ENCODE data around the gene LRRFIP2. TPM values are rescaled to one million over a fixed set of nuclear protein-coding genes. Genes with fewer than 3 reads are reported as not detected.

LRRFIP2 gene
- total RNA-seq, 1 donor from 2014 or later = 36.7 TPM

GRCh38 chr3:37082317-37082716, 92.1 kb downstream of the LRRFIP2 start:
- DNase-seq (ENCODE audit: low spot score) = no peak
- Histone ChIP-seq H3K36me3 (peaks cover 5% of the 10 kb centered on the region), H3K9ac (no peak overlapping the region), H3K9me3 (ENCODE audit: low read depth) (no peaks in the 10 kb centered on the region), H3F3A (ENCODE audit: low read depth) (no peaks in the 10 kb centered on the region), H3K27ac (no peak overlapping the region), H3K4me1 (no peaks in the 10 kb centered on the region), H3K27me3 (no peaks in the 10 kb centered on the region), H3K4me2 (no peak overlapping the region), H3K4me3 (no peak overlapping the region), H4K20me1 (ENCODE audit: low read depth) (no peaks in the 10 kb centered on the region), H2AFZ (replicated peaks) (no peak overlapping the region), H3K79me2 (ENCODE audit: low read depth) (no peaks in the 10 kb centered on the region)
- TF ChIP-seq EZH2phosphoT487 (IDR thresholded peaks at IDR 0.05) (no peak), CTCF (IDR thresholded peaks at IDR 0.05) (no peak), EZH2 (IDR thresholded peaks at IDR 0.05) (no peak)
- H3K4me1 Mint-ChIP-seq = no peaks in the 10 kb centered on the region
- H3K9me3 Mint-ChIP-seq = no peaks in the 10 kb centered on the region
- H3K27ac Mint-ChIP-seq = no peak overlapping the region
- no peaks in the 10 kb centered on the region for H3K27me3 Mint-ChIP-seq (ENCODE audit: insufficient read depth, low read depth)
- H3K4me3 Mint-ChIP-seq = no peak overlapping the region
- peaks cover 18% of the 10 kb centered on the region for H3K36me3 Mint-ChIP-seq

DNA sequence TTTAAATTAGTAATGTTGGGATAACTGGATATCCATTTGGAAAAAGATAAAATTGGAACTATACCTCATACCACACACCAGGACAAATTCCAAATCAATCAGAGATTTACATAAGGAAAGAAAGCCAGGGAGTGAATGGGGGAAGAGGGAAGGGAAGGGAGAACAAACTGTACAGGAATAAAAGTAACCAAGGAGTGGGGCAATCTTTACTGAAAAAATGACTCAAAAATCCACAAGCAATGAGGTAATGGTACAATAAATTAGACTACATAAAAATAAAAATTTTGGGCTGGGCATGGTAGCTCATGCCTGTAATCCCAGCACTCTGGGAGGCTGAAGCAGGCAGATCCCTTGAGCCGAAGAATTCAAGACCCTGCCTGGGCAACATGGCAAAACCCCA, 98.4 kb downstream of the LRRFIP2 start:
- Histone ChIP-seq H3F3A (ENCODE audit: low read depth) (no peaks in the 10 kb centered on the region), H3K79me2 (ENCODE audit: low read depth) (no peaks in the 10 kb centered on the region), H3K9ac (no peak overlapping the region), H3K4me2 (no peak overlapping the region), H3K9me3 (ENCODE audit: low read depth) (no peaks in the 10 kb centered on the region), H3K36me3 (peaks cover 5% of the 10 kb centered on the region), H3K27me3 (no peaks in the 10 kb centered on the region), H3K4me1 (no peaks in the 10 kb centered on the region), H4K20me1 (ENCODE audit: low read depth) (no peaks in the 10 kb centered on the region), H3K27ac (no peak overlapping the region), H3K4me3 (no peak overlapping the region), H2AFZ (replicated peaks) (no peak overlapping the region)
- H3K27ac Mint-ChIP-seq = no peak overlapping the region
- H3K27me3 Mint-ChIP-seq (ENCODE audit: insufficient read depth, low read depth) = no peaks in the 10 kb centered on the region
- H3K4me3 Mint-ChIP-seq = no peak overlapping the region
- no peak for DNase-seq (ENCODE audit: low spot score)
- TF ChIP-seq CTCF (IDR thresholded peaks at IDR 0.05) (no peak), EZH2phosphoT487 (IDR thresholded peaks at IDR 0.05) (no peak), EZH2 (IDR thresholded peaks at IDR 0.05) (no peak)
- H3K4me1 Mint-ChIP-seq = no peaks in the 10 kb centered on the region
- H3K36me3 Mint-ChIP-seq = peaks cover 24% of the 10 kb centered on the region
- no peaks in the 10 kb centered on the region for H3K9me3 Mint-ChIP-seq

DNA sequence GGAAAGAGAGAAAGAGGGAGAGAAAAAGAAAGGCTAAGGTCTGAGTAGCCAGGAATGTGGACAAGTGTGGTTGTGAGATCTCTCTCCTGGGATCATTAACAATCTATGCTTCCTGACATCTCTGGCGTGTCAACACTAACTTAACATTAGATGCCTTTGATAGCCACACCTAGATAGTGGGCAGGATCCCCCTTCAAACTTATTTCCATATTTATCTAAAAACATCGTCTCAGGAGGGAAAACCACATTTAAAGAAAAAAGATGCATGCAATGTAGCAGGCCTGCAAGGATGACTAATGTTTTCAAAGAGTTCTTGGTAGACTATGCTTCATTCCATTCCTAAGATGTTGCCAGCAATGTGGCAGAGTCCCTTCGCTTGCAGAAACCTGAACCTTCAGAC, 100.2 kb downstream of the LRRFIP2 start:
- Histone ChIP-seq H3K9ac (no peak overlapping the region), H3K9me3 (ENCODE audit: low read depth) (no peaks in the 10 kb centered on the region), H2AFZ (replicated peaks) (no peak overlapping the region), H3K4me1 (no peaks in the 10 kb centered on the region), H3K36me3 (peaks cover 5% of the 10 kb centered on the region), H3F3A (ENCODE audit: low read depth) (no peaks in the 10 kb centered on the region), H4K20me1 (ENCODE audit: low read depth) (no peaks in the 10 kb centered on the region), H3K4me3 (no peak overlapping the region), H3K27me3 (no peaks in the 10 kb centered on the region), H3K4me2 (no peak overlapping the region), H3K79me2 (ENCODE audit: low read depth) (no peaks in the 10 kb centered on the region), H3K27ac (no peak overlapping the region)
- H3K27me3 Mint-ChIP-seq (ENCODE audit: insufficient read depth, low read depth) = no peaks in the 10 kb centered on the region
- H3K9me3 Mint-ChIP-seq = no peaks in the 10 kb centered on the region
- no peak overlapping the region for H3K27ac Mint-ChIP-seq
- TF ChIP-seq EZH2 (IDR thresholded peaks at IDR 0.05) = no peak
- TF ChIP-seq CTCF (IDR thresholded peaks at IDR 0.05) = no peak
- no peak for TF ChIP-seq EZH2phosphoT487 (IDR thresholded peaks at IDR 0.05)
- peaks cover 25% of the 10 kb centered on the region for H3K36me3 Mint-ChIP-seq
- no peaks in the 10 kb centered on the region for H3K4me1 Mint-ChIP-seq
- no peak overlapping the region for H3K4me3 Mint-ChIP-seq
- DNase-seq (ENCODE audit: low spot score) = no peak
